H1 (cell line): ENCODE measurements around the gene ELF4. TPM values are rescaled to one million over a fixed set of nuclear protein-coding genes. Genes with fewer than 3 reads are reported as not detected.

Experiments
- CTCF ChIA-PET: fragments of 300-600 bp; sonication (Branson Sonifier 250); formaldehyde crosslinking; loops from one replicate; lab custom pipeline; 2021; ENCODE audit not compliant: partially characterized antibody; lab: Charles Lee
- POLR2A ChIA-PET: fragments of 300-600 bp; sonication (Branson Sonifier 250); formaldehyde crosslinking; loops from one replicate; lab custom pipeline; 2021; ENCODE audit warnings: inconsistent platforms; ENCODE audit not compliant: partially characterized antibody; lab: Charles Lee
- DNase-seq, 2 experiments: peaks; one replicate each; pipeline versions ENCODE4 v3.0.0 to v3.0.0-alpha.2; 2010 to 2022; ENCODE audit warnings: low spot score in 2 of 2, low read depth in 1 of 2, mixed read lengths in 1 of 2
- FAIRE-seq: peaks from 2 replicates; lab custom pipeline; 2011; peaks lifted over from hg19 to GRCh38; lab: Jason Lieb, UNC
- H2AFZ ChIP-seq: 2 replicates; pipeline ENCODE4 v1.8.1; 2012; ENCODE audit warnings: low read length, inconsistent platforms
- H2AK5ac ChIP-seq: 2 replicates; pipeline ENCODE4 v1.6.1; 2013; ENCODE audit warnings: low read depth, low read length
- H2BK120ac ChIP-seq: replicated peaks from 2 replicates; pipeline ENCODE3; 2013; ENCODE audit warnings: low read depth, low read length, inconsistent platforms
- H2BK12ac ChIP-seq: 2 replicates; pipeline ENCODE4 v1.6.1; 2013; ENCODE audit warnings: low read depth, low read length
- H2BK15ac ChIP-seq: 2 replicates; pipeline ENCODE4 v1.6.1; 2013; ENCODE audit warnings: low read length
- H2BK20ac ChIP-seq: 2 replicates; pipeline ENCODE4 v1.6.1; 2013; ENCODE audit warnings: low read length
- H2BK5ac ChIP-seq: 2 replicates; pipeline ENCODE4 v1.6.1; 2013; ENCODE audit warnings: low read depth, low read length
- H3K14ac ChIP-seq: 2 replicates; pipeline ENCODE4 v1.6.1; 2013; ENCODE audit warnings: inconsistent platforms; ENCODE audit not compliant: insufficient read length
- H3K18ac ChIP-seq: 2 replicates; pipeline ENCODE4 v1.6.1; 2013; ENCODE audit warnings: low read length; ENCODE audit errors: extremely low read depth
- H3K23ac ChIP-seq: 2 replicates; pipeline ENCODE4 v1.6.1; 2013; ENCODE audit warnings: inconsistent platforms; ENCODE audit not compliant: insufficient read length
- H3K23me2 ChIP-seq: 2 replicates; pipeline ENCODE4 v1.6.1; 2013; ENCODE audit warnings: low read depth, low read length
- H3K27ac ChIP-seq: 2 replicates; pipeline ENCODE4 v1.6.1; 2011; ENCODE audit warnings: low read depth, low read length, inconsistent platforms
- H3K27me3 ChIP-seq, 4 experiments: replicated peaks in 1 of 4; 1 replicate in 1 of 4; 2 replicates in 3 of 4; pipeline versions ENCODE4 v1.6.1 to v1.8.1; 2011 to 2013; ENCODE audit warnings: low read length in 3 of 4, mild to moderate bottlenecking in 3 of 4, inconsistent platforms in 2 of 4, mixed read lengths in 2 of 4, moderate library complexity in 1 of 4; ENCODE audit not compliant: control insufficient read depth in 3 of 4, insufficient read depth in 3 of 4; ENCODE audit errors: extremely low read depth in 1 of 4
- H3K36me3 ChIP-seq, 4 experiments: 2 replicates each; pipeline versions ENCODE4 v1.6.1 to v1.8.1; 2011 to 2013; ENCODE audit warnings: mild to moderate bottlenecking in 4 of 4, low read length in 3 of 4, moderate library complexity in 2 of 4, control low read depth in 1 of 4, inconsistent platforms in 1 of 4; ENCODE audit not compliant: insufficient read depth in 4 of 4, control insufficient read depth in 2 of 4
- H3K4ac ChIP-seq: replicated peaks from 2 replicates; pipeline ENCODE3; 2013; ENCODE audit warnings: low read length, low read depth, mixed read lengths, inconsistent platforms; ENCODE audit not compliant: insufficient read length
- H3K4me1 ChIP-seq, 4 experiments: replicated peaks in 1 of 4; 1 replicate in 1 of 4; 2 replicates in 3 of 4; pipeline versions ENCODE4 v1.6.1 to v1.8.1; 2011 to 2013; ENCODE audit warnings: low read length in 3 of 4, inconsistent platforms in 2 of 4, mixed read lengths in 1 of 4; ENCODE audit not compliant: insufficient read depth in 4 of 4, control insufficient read depth in 3 of 4
- H3K4me2 ChIP-seq, 2 experiments: 2 replicates each; pipeline versions ENCODE4 v1.6.1 to v1.8.1; 2011 to 2013; ENCODE audit warnings: low read depth in 2 of 2, low read length in 2 of 2, control low read depth in 1 of 2, inconsistent platforms in 1 of 2, mild to moderate bottlenecking in 1 of 2; ENCODE audit not compliant: insufficient read depth in 1 of 2
- H3K4me3 ChIP-seq, 4 experiments: fragments of 200-600, 300-600 bp in 1 of 4; sonication (generic), shearing (Covaris generic), sonication (Bioruptor Twin) in 1 of 4; 2 replicates each; pipeline versions ENCODE4 v1.5.1 to v1.8.1; 2011 to 2016; ENCODE audit warnings: low read length in 4 of 4, low read depth in 3 of 4, control low read depth in 2 of 4, inconsistent platforms in 2 of 4, mild to moderate bottlenecking in 2 of 4, mixed read lengths in 1 of 4, moderate library complexity in 1 of 4; ENCODE audit not compliant: insufficient read depth in 2 of 4; ENCODE audit errors: extremely low read depth in 1 of 4
- H3K56ac ChIP-seq: replicated peaks from 2 replicates; pipeline ENCODE3; 2013; ENCODE audit warnings: low read depth, mild to moderate bottlenecking, mixed read lengths, low read length, inconsistent platforms; ENCODE audit not compliant: insufficient read length
- H3K79me1 ChIP-seq: 2 replicates; pipeline ENCODE4 v1.6.1; 2013; ENCODE audit warnings: low read depth, low read length, control low read depth
- H3K79me2 ChIP-seq, 2 experiments: 2 replicates each; pipeline versions ENCODE4 v1.6.1 to v1.8.1; 2012 to 2013; ENCODE audit warnings: low read length in 2 of 2, mild to moderate bottlenecking in 2 of 2, inconsistent platforms in 1 of 2; ENCODE audit not compliant: insufficient read depth in 2 of 2, control insufficient read depth in 1 of 2
- H3K9ac ChIP-seq, 4 experiments: replicated peaks in 1 of 4; 1 replicate in 1 of 4; 2 replicates in 3 of 4; pipeline versions ENCODE4 v1.6.1 to v1.8.1; 2011 to 2013; ENCODE audit warnings: low read depth in 3 of 4, low read length in 3 of 4, control low read depth in 2 of 4, mild to moderate bottlenecking in 2 of 4, moderate library complexity in 2 of 4, inconsistent platforms in 1 of 4; ENCODE audit errors: extremely low read depth in 1 of 4
- H3K9me3 ChIP-seq, 2 experiments: 2 replicates each; pipeline versions ENCODE4 v1.6.1 to v1.8.1; 2012 to 2013; ENCODE audit warnings: mild to moderate bottlenecking in 2 of 2, moderate library complexity in 2 of 2, control low read depth in 1 of 2, inconsistent platforms in 1 of 2, low read depth in 1 of 2, low read length in 1 of 2, mixed read lengths in 1 of 2; ENCODE audit not compliant: insufficient read depth in 2 of 2
- H4K20me1 ChIP-seq, 2 experiments: replicated peaks in 1 of 2; 2 replicates each; pipeline versions ENCODE3 to v1.8.1; 2011 to 2013; ENCODE audit warnings: inconsistent platforms in 2 of 2, low read length in 2 of 2, mild to moderate bottlenecking in 1 of 2; ENCODE audit not compliant: insufficient read depth in 2 of 2, control insufficient read depth in 1 of 2
- H4K5ac ChIP-seq: 2 replicates; pipeline ENCODE4 v1.6.1; 2013; ENCODE audit warnings: low read length, low read depth, mixed read lengths, inconsistent platforms; ENCODE audit not compliant: insufficient read length
- H4K8ac ChIP-seq: 2 replicates; pipeline ENCODE4 v1.8.0; 2013; ENCODE audit warnings: mild to moderate bottlenecking, moderate library complexity, low read length, inconsistent platforms; ENCODE audit not compliant: insufficient read depth; ENCODE audit errors: extremely low read depth
- H4K91ac ChIP-seq: replicated peaks from 2 replicates; pipeline ENCODE3; 2013; ENCODE audit warnings: low read length, mixed read lengths, inconsistent platforms; ENCODE audit not compliant: insufficient read length
- CTBP2 ChIP-seq: IDR thresholded peaks from 2 replicates; pipeline ENCODE4 v1.7.0; 2011; ENCODE audit warnings: borderline replicate concordance, mild to moderate bottlenecking, moderate library complexity, mixed read lengths, low read length; ENCODE audit not compliant: insufficient read depth, insufficient read length
- GTF2F1 ChIP-seq: IDR thresholded peaks from 2 replicates; pipeline ENCODE4 v1.6.1; 2012; ENCODE audit warnings: low read depth, low read length, improper control_type of control experiment, borderline replicate concordance
- HDAC6 ChIP-seq: IDR thresholded peaks from one replicate; pipeline ENCODE4 v1.7.1; 2012; ENCODE audit warnings: low read depth, mild to moderate bottlenecking, inconsistent platforms, low read length, moderate library complexity
- KDM5A ChIP-seq: fragments of 200-600 bp; IDR thresholded peaks from 2 replicates; pipeline ENCODE4 v1.7.1; 2012; ENCODE audit warnings: mild to moderate bottlenecking, low read length, inconsistent platforms, mixed read lengths
- MAFK ChIP-seq: IDR thresholded peaks from 2 replicates; pipeline ENCODE4 v1.6.1; 2012; ENCODE audit warnings: low read depth, mild to moderate bottlenecking, improper control_type of control experiment, low read length
- NANOG ChIP-seq: IDR thresholded peaks from 2 replicates; pipeline ENCODE4 v1.6.1; 2011; ENCODE audit warnings: low read length, low read depth, mild to moderate bottlenecking, inconsistent platforms; ENCODE audit not compliant: insufficient read depth, poor library complexity, severe bottlenecking
- RNF2 ChIP-seq: fragments of 200-900, 300-1000 bp; sonication (generic); IDR thresholded peaks from 2 replicates; pipeline ENCODE4 v1.7.1; 2016; ENCODE audit warnings: borderline replicate concordance, low read depth, mild to moderate bottlenecking, antibody characterized with exemption, low read length; ENCODE audit not compliant: poor library complexity, severe bottlenecking; ENCODE audit errors: missing control alignments
- RXRA ChIP-seq: IDR thresholded peaks from 2 replicates; pipeline ENCODE4 v1.6.1; 2011; ENCODE audit warnings: low read depth, mild to moderate bottlenecking, low read length, moderate library complexity; ENCODE audit not compliant: insufficient read depth
- SIX5 ChIP-seq: IDR thresholded peaks from 2 replicates; pipeline ENCODE4 v1.6.1; 2011; ENCODE audit warnings: mild to moderate bottlenecking, low read depth, low read length
- TBP ChIP-seq: IDR thresholded peaks from 2 replicates; pipeline ENCODE4 v1.6.1; 2011; ENCODE audit warnings: low read depth, low read length, improper control_type of control experiment
- WGBS, 2 experiments: shearing (Covaris generic) in 1 of 2; methylation state at CpG; one replicate each; pipeline versions ENCODE4 v1.1.6 to v1.1.7; 2013 to 2015; ENCODE audit warnings: low lambda C conversion rate in 2 of 2, mixed read lengths in 2 of 2, inconsistent platforms in 1 of 2, low coverage in 1 of 2, missing lambda C conversion rate in 1 of 2; ENCODE audit not compliant: insufficient replicate concordance in 2 of 2, insufficient coverage in 1 of 2, insufficient read length in 1 of 2; ENCODE audit errors: extremely low coverage in 1 of 2, missing lambda C conversion rate in 1 of 2; 5-methylcytosine and 5-hydroxymethylcytosine counted together
- polyA plus RNA-seq, 7 experiments: library from polyadenylated mRNA; depleted of rRNA in 3 of 7; stranded (reverse) in 5 of 7; unstranded in 2 of 7; fragments of >200 nt in 5 of 7; fragments of 200-250 nt in 2 of 7; gene quantifications; 1 replicate in 5 of 7; 2 replicates in 1 of 7; 4 replicates in 1 of 7; pipeline versions ENCODE4 v1.2.1 to v1.2.3, GENCODE V29; 2011 to 2013; ENCODE audit warnings: missing spikeins in 2 of 7, mixed read lengths in 2 of 7
- total RNA-seq: library from RNA; stranded (reverse); fragmentation: NEBNext Ultra II Directional; extraction: Animal tissue kit (Norgen Biotek cat#: 25700); gene quantifications from 2 replicates; pipeline ENCODE4 v1.2.1, GENCODE V29; 2021
- TF ChIP-seq, protein P1 (sequence below): IDR thresholded peaks from 2 replicates; pipeline ENCODE4 v1.6.1; 2012; ENCODE audit warnings: inconsistent platforms

The ELF4 gene
- total and polyA plus RNA-seq, 2 of the 8 experiments (the other 6 are each of a cell fraction or from before 2014, with no cell fraction given): 1.8 to 2.0 TPM

DNA sequence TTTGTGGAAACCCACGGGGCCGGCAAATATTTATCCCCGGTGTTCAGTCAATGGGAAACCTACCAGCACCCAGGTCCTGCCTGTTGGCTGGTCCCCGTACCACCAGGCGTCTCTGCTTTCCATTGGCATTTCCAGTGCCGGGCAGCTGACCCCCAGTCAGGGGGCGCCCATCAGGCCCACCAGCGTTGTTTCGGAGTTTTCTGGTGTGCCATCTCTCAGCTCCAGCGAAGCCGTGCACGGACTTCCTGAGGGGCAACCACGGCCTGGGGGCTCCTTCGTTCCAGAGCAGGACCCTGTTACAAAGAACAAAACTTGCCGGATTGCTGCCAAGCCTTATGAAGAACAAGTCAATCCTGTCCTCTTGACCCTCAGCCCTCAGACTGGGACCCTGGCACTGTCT lies 95.1 kb downstream of the ELF4 start:
- 92% methylated on average over 9 of the region's 15 CpGs; no CpG with 5 or more reads in 1 of the 2 experiments for WGBS, 2 experiments
- ChIA-PET CTCF (interaction anchor here (0.9 kb wide), 1 partner anchor 45 kb away, joined by 4 read pairs; no protein-coding TSS in a partner anchor), POLR2A (no interaction called here)

More for the DNA sequence above, 95.1 kb downstream of the ELF4 start:
- Histone ChIP-seq H4K8ac (no peak overlapping the region), H2BK12ac (no peak overlapping the region), H3K56ac (no peak overlapping the region), H3K27ac (no peak overlapping the region), H4K5ac (no peak overlapping the region), H3K4me2 (no peak overlapping the region), H3K23ac (no peak overlapping the region), H3K36me3 (peaks cover 0 to 9% (median 0%) of the 10 kb centered on the region in 4 experiments; a peak in 2 of 8 replicates), H3K18ac (no peak overlapping the region), H3K4ac (no peak overlapping the region), H4K20me1 (no peaks in the 10 kb centered on the region), H3K9me3 (no peaks in the 10 kb centered on the region), H2BK120ac (no peak overlapping the region), H2AFZ (no peak overlapping the region), H3K27me3 (no peaks in the 10 kb centered on the region), H3K79me2 (no peaks in the 10 kb centered on the region), H2BK20ac (no peak overlapping the region), H4K91ac (no peak overlapping the region), H2BK15ac (no peak overlapping the region), H3K9ac (no peak overlapping the region), H3K4me1 (no peaks in the 10 kb centered on the region), H2AK5ac (no peak overlapping the region), H3K23me2 (no peaks in the 10 kb centered on the region), H3K4me3 (no peak overlapping the region), H2BK5ac (no peak overlapping the region), H3K14ac (no peak overlapping the region), H3K79me1 (no peaks in the 10 kb centered on the region)
- TF ChIP-seq RXRA: no peak
- no peak for TF ChIP-seq RNF2
- TF ChIP-seq GTF2F1: no peak
- TF ChIP-seq, protein P1, sequence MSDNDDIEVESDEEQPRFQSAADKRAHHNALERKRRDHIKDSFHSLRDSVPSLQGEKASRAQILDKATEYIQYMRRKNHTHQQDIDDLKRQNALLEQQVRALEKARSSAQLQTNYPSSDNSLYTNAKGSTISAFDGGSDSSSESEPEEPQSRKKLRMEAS: no peak
- TF ChIP-seq SIX5: no peak
- no peak for TF ChIP-seq NANOG
- no peak for TF ChIP-seq KDM5A
- no peak for TF ChIP-seq TBP
- TF ChIP-seq MAFK: no peak
- TF ChIP-seq CTBP2: no peak
- no peak for TF ChIP-seq HDAC6
- FAIRE-seq (no peak), DNase-seq (no peak)
